Measurements from ENCODE around the gene NOLC1. TPM values are rescaled to one million over a fixed set of nuclear protein-coding genes. Genes with fewer than 3 reads are reported as not detected.

NOLC1 gene
- total RNA-seq: 10 to 100 TPM; 57.0 to 64.3 TPM

DNA sequence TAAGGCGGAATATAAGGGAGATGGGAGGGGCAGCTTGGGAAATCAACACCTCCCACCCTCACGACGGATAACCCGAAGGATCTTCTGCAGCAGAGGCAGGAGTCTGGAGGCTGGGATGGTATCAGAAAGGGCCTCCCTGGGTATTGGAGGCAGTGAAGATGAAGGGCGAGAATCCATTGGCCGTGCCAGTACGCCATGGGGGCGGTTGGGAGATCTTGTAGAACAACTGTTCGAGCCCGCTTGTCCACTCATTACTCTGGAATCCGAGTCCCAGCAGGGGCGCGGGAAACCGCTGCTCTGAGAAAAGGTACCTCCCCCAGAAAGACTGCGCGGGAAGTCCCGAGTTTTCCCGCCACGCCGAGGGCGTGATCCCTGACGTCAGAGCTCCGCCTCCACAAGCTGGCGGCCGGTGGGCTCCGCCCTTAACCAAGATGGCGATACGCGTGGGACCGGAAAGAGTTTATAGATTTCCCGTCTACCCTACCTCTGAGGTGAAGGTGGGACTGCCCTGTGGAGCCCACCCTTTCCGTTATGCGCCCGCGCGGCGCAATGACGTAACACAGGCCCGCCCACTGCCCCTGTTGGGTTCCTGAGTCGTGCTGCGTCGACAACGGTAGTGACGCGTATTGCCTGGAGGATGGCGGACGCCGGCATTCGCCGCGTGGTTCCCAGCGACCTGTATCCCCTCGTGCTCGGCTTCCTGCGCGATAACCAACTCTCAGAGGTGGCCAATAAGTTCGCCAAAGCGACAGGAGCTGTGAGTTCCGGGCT is at the start of gene NOLC1:
TSS of gene NOLC1 (plus strand) at position 616 of the 771 bp plus-strand sequence. CDS start at position 638, 22 bp downstream.
- H3K9me3 Mint-ChIP-seq: no peaks in the 10 kb centered on the region
- DNase-seq: peak; percentile 100
- H3K4me3 Mint-ChIP-seq: peak within 1 kb of the TSS; percentile 90
- H3K27ac Mint-ChIP-seq: peak within 1 kb of the TSS; percentile 87
- peaks cover 55% of the 10 kb centered on the region for H3K4me1 Mint-ChIP-seq
- H3K27me3 Mint-ChIP-seq: no peaks in the 10 kb centered on the region
- ChIA-PET CTCF (interaction anchor here (1.2 to 3.4 kb wide), 6 partner anchors 10 to 200 kb away, joined by 3 to 18 read pairs (median 5); partner anchors contain the start of gene PPRC1), POLR2A (interaction anchor here (0.7 to 4.7 kb wide), 19 partner anchors 9 to 334 kb away, joined by 3 to 34 read pairs (median 5); partner anchors contain the start of genes C10orf95, FBXL15, HPS6 and OGA)
- peaks cover 65% of the 10 kb centered on the region for H3K36me3 Mint-ChIP-seq (ENCODE audit: low read depth)

DNA sequence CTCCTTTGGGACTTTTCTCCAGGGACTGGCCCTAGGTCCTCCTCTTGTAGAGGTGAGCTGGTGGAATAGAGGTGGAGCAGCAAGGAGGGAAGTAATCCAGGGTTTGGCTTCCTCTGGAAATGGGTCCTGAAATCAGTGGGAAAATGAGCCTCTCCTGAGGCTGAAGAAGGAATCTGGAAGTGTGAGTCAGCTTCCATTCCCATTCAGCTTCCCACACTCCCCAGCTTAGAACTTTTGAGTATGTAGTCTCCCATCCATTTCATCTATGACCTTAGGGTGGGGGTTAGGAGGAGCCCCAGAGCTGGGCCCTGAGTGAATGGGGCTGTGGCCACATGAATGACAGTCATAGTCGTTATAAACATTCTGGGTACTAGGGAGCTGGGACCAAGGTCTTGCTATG is 49.8 kb upstream of the NOLC1 start:
- Mint-ChIP-seq H3K36me3 (ENCODE audit: low read depth) (peaks cover 19% of the 10 kb centered on the region), H3K4me1 (peaks cover 19% of the 10 kb centered on the region), H3K27ac (no peak overlapping the region), H3K4me3 (no peak overlapping the region), H3K27me3 (no peaks in the 10 kb centered on the region), H3K9me3 (no peaks in the 10 kb centered on the region)
- DNase-seq: no peak
- CTCF ChIA-PET: interaction anchor here (1.0 to 2.5 kb wide), 3 partner anchors 14 to 212 kb away, joined by 3 to 5 read pairs (median 3); no protein-coding TSS in a partner anchor
- POLR2A ChIA-PET: interaction anchor here (1.6 to 3.4 kb wide), 2 partner anchors 11 to 37 kb away, joined by 3 to 19 read pairs; partner anchors contain the start of gene HPS6

- Mint-ChIP-seq H3K27me3 (no peaks in the 10 kb centered on the region), H3K36me3 (ENCODE audit: low read depth) (peaks cover 48% of the 10 kb centered on the region), H3K4me3 (no peak overlapping the region), H3K9me3 (no peaks in the 10 kb centered on the region), H3K4me1 (peaks cover 23% of the 10 kb centered on the region), H3K27ac (no peak overlapping the region)
- ChIA-PET POLR2A (no interaction called here), CTCF (interaction anchor here (0.6 kb wide), 1 partner anchor 1067 kb away, joined by 4 read pairs; no protein-coding TSS in a partner anchor)
- no peak for DNase-seq
Observed at GRCh38 chr10:102106998-102107397, 45.2 kb upstream of the NOLC1 start.

DNA sequence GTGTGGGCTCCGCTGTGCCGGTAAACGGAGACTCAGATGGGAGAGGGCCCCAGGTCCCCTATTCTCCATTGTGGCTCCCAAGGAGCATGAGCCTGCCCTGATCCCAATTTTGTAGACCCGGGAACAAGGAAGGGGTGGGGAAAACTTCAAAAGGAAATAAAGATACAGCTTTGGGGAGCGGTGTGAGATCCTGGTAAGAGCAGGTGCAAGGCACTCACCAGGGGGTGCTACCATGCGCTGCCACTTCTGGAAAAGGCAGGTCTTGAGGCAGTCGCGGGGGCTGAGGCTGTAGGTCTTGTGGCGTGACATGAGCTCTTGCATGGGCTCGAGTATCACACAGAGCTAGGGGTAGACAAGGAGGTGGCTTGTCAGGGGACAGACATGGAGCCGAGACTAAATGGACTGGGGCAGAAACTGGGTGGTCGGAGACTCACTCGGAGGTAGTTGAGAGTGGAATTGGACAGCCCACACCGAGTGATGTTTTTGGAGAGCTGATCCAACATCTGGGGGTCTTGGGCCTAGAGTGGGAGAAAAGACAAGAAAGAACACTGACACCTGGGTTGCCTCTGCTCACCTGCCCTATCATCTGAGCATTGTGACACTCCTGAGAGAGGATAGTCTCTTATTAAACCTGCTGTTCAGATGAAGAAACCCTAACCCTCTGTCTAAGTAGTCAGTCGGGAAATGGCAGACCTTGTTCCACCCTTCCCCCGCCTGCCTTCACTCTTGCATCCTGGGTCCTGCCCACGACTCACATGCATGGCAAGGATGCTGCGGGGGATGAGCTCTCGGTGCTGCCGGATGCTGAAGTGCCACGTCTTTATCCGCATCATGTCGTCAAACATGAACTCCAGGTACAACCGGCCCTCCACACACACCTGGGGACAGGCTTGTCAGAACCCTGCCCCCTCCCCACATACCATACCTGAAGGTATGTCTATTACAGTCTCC is 42.7 kb upstream of the NOLC1 start:
- Mint-ChIP-seq H3K27ac (no peak overlapping the region), H3K4me1 (peaks cover 32% of the 10 kb centered on the region), H3K36me3 (ENCODE audit: low read depth) (peaks cover 53% of the 10 kb centered on the region), H3K9me3 (no peaks in the 10 kb centered on the region), H3K4me3 (no peak overlapping the region), H3K27me3 (no peaks in the 10 kb centered on the region)
- no peak for DNase-seq
- ChIA-PET POLR2A (no interaction called here), CTCF (interaction anchor here (1.4 to 1.5 kb wide), 2 partner anchors 9 to 36 kb away, joined by 3 to 4 read pairs; no protein-coding TSS in a partner anchor)

DNA sequence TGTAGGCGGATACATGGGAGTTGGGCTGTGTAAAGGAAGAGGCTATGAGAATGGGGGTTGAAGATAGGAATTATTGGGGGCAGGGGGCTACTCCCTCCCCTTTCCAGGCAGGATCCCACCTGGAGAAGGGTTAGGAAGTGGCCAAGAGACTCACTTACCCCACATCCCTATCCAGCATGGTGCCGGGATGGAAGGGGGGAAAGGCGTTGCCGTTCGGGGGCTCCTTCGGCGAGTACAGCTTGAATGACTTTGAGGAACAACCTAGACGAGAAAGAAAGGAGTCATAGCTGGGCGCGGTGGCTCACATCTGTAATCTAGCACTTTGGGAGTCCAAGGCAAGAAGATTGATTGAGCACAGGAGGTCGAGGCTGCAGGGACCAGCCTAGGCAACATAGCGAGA is 40.9 kb upstream of the NOLC1 start:
- no peaks in the 10 kb centered on the region for H3K9me3 Mint-ChIP-seq
- H3K4me3 Mint-ChIP-seq: no peak overlapping the region
- no peak overlapping the region for H3K27ac Mint-ChIP-seq
- DNase-seq: no peak
- ChIA-PET POLR2A (interaction anchor here (1.0 kb wide), 1 partner anchor 11 kb away, joined by 3 read pairs; no protein-coding TSS in a partner anchor), CTCF (interaction anchor here (0.8 to 3.6 kb wide), 3 partner anchors 21 to 57 kb away, joined by 3 to 12 read pairs (median 4); partner anchors contain the start of gene PPRC1)
- H3K4me1 Mint-ChIP-seq: peaks cover 34% of the 10 kb centered on the region
- no peaks in the 10 kb centered on the region for H3K27me3 Mint-ChIP-seq
- H3K36me3 Mint-ChIP-seq (ENCODE audit: low read depth): peaks cover 46% of the 10 kb centered on the region

GRCh38 chr10:102112210-102112817 is 39.9 kb upstream of the NOLC1 start:
- Mint-ChIP-seq H3K36me3 (ENCODE audit: low read depth) (peaks cover 46% of the 10 kb centered on the region), H3K27ac (no peak overlapping the region), H3K4me1 (peaks cover 44% of the 10 kb centered on the region), H3K27me3 (no peaks in the 10 kb centered on the region), H3K4me3 (peak overlapping the region; percentile 76), H3K9me3 (no peaks in the 10 kb centered on the region)
- no peak for DNase-seq
- ChIA-PET CTCF (interaction anchor here (0.8 to 3.6 kb wide), 4 partner anchors 20 to 272 kb away, joined by 3 to 12 read pairs (median 4); partner anchors contain the start of gene PPRC1), POLR2A (interaction anchor here (1.0 to 4.1 kb wide), 3 partner anchors 10 to 254 kb away, joined by 3 to 19 read pairs (median 4); no protein-coding TSS in a partner anchor)

- peak; percentile 49 for DNase-seq
- ChIA-PET POLR2A (interaction anchor here (0.6 to 4.1 kb wide), 13 partner anchors 11 to 339 kb away, joined by 3 to 24 read pairs (median 5); partner anchors contain the start of genes CUEDC2, NOLC1, OGA and PPRC1), CTCF (interaction anchor here (0.6 to 3.6 kb wide), 13 partner anchors 10 to 991 kb away, joined by 3 to 12 read pairs (median 5); partner anchors contain the start of gene PPRC1)
- no peaks in the 10 kb centered on the region for H3K9me3 Mint-ChIP-seq
- peak overlapping the region; percentile 76 for H3K4me3 Mint-ChIP-seq
- peaks cover 55% of the 10 kb centered on the region for H3K4me1 Mint-ChIP-seq
- peak overlapping the region; percentile 77 for H3K27ac Mint-ChIP-seq
- no peaks in the 10 kb centered on the region for H3K27me3 Mint-ChIP-seq
- H3K36me3 Mint-ChIP-seq (ENCODE audit: low read depth): peaks cover 43% of the 10 kb centered on the region
Observed at GRCh38 chr10:102113261-102113955, 38.8 kb upstream of the NOLC1 start.

GRCh38 chr10:102113956-102114857 is 38.0 kb upstream of the NOLC1 start:
- H3K27me3 Mint-ChIP-seq: no peaks in the 10 kb centered on the region
- H3K4me3 Mint-ChIP-seq: peak overlapping the region; percentile 76
- ChIA-PET POLR2A (interaction anchor here (0.6 to 4.1 kb wide), 16 partner anchors 9 to 338 kb away, joined by 3 to 24 read pairs (median 5); partner anchors contain the start of genes CUEDC2, NOLC1, OGA and PPRC1), CTCF (interaction anchor here (0.6 to 3.6 kb wide), 11 partner anchors 9 to 278 kb away, joined by 3 to 12 read pairs (median 5); partner anchors contain the start of gene PPRC1)
- DNase-seq: peak; percentile 31
- peaks cover 61% of the 10 kb centered on the region for H3K4me1 Mint-ChIP-seq
- H3K36me3 Mint-ChIP-seq (ENCODE audit: low read depth): peaks cover 35% of the 10 kb centered on the region
- peak overlapping the region; percentile 91 for H3K27ac Mint-ChIP-seq
- no peaks in the 10 kb centered on the region for H3K9me3 Mint-ChIP-seq

GRCh38 chr10:102114861-102115618 is 37.1 kb upstream of the NOLC1 start:
- H3K27me3 Mint-ChIP-seq: no peaks in the 10 kb centered on the region
- peaks cover 27% of the 10 kb centered on the region for H3K36me3 Mint-ChIP-seq (ENCODE audit: low read depth)
- peaks cover 63% of the 10 kb centered on the region for H3K4me1 Mint-ChIP-seq
- POLR2A ChIA-PET: interaction anchor here (0.7 to 4.1 kb wide), 17 partner anchors 10 to 317 kb away, joined by 3 to 24 read pairs (median 5); partner anchors contain the start of genes CUEDC2, HPS6, NOLC1 and OGA
- CTCF ChIA-PET: interaction anchor here (1.1 to 2.4 kb wide), 6 partner anchors 8 to 275 kb away, joined by 3 to 11 read pairs (median 6); partner anchors contain the start of gene PPRC1
- no peaks in the 10 kb centered on the region for H3K9me3 Mint-ChIP-seq
- DNase-seq: peak; percentile 91
- H3K4me3 Mint-ChIP-seq: peak overlapping the region; percentile 76
- H3K27ac Mint-ChIP-seq: peak overlapping the region; percentile 91

- H3K36me3 Mint-ChIP-seq (ENCODE audit: low read depth): peaks cover 20% of the 10 kb centered on the region
- ChIA-PET POLR2A (interaction anchor here (0.9 to 4.1 kb wide), 10 partner anchors 13 to 317 kb away, joined by 3 to 19 read pairs (median 5); partner anchors contain the start of genes CUEDC2, HPS6, NOLC1 and PPRC1), CTCF (interaction anchor here (1.1 to 1.6 kb wide), 3 partner anchors 13 to 274 kb away, joined by 3 to 7 read pairs (median 4); partner anchors contain the start of gene PPRC1)
- no peaks in the 10 kb centered on the region for H3K9me3 Mint-ChIP-seq
- no peaks in the 10 kb centered on the region for H3K27me3 Mint-ChIP-seq
- DNase-seq: no peak
- H3K4me1 Mint-ChIP-seq: peaks cover 63% of the 10 kb centered on the region
- peak overlapping the region; percentile 76 for H3K4me3 Mint-ChIP-seq
- H3K27ac Mint-ChIP-seq: peak overlapping the region; percentile 91
Observed at GRCh38 chr10:102115775-102116174, 36.4 kb upstream of the NOLC1 start.

Data from activated CD4-positive, alpha-beta memory T cell treated with anti-CD3 and anti-CD28 coated beads, Interleukin-2, amount 10 ng/mL, durations not matched to agents 7 days and 5 days (primary cell).